HG03196 (cell line): ENCODE data around the gene SHISA4.
"Not testable (repeated sequence)": the region's sequence is repeated elsewhere in the genome, so short reads cannot be mapped to it uniquely, and the experiment has no call there.

Experiments
- ATAC-seq: cut with Tn5 transposase; IDR thresholded peaks from one replicate; pipeline ENCODE4 v1.9.1; 2021; ENCODE audit not compliant: unreplicated experiment

Gene SHISA4

GRCh38 chr1:201925981-201926645 is 37.4 kb downstream of the SHISA4 start:
- no peak for ATAC-seq

- no peak for ATAC-seq
Observed at GRCh38 chr1:201928266-201928665, 39.6 kb downstream of the SHISA4 start.

GRCh38 chr1:201930137-201930536 is 41.4 kb downstream of the SHISA4 start:
- ATAC-seq, result no peak

GRCh38 chr1:201930803-201931202 is 42.1 kb downstream of the SHISA4 start:
- ATAC-seq, result no peak

GRCh38 chr1:201933840-201934430 is 45.2 kb downstream of the SHISA4 start:
- ATAC-seq, result no peak

- ATAC-seq, result no peak
Observed at GRCh38 chr1:201937624-201938213, 49.0 kb downstream of the SHISA4 start.

GRCh38 chr1:201938440-201939035 is 49.8 kb downstream of the SHISA4 start:
- ATAC-seq, result no peak

- ATAC-seq, result no peak
Observed at GRCh38 chr1:201939148-201939547, 50.5 kb downstream of the SHISA4 start.

GRCh38 chr1:201939574-201939973 is 50.9 kb downstream of the SHISA4 start:
- no peak for ATAC-seq

GRCh38 chr1:201940316-201940715 is 51.6 kb downstream of the SHISA4 start:
- ATAC-seq, result not testable (repeated sequence)

GRCh38 chr1:201941420-201942128 is 52.9 kb downstream of the SHISA4 start:
- ATAC-seq, result no peak

- no peak for ATAC-seq
Observed at GRCh38 chr1:201942129-201942495, 53.4 kb downstream of the SHISA4 start.
